SJCRH30 (cell line): Measurements from ENCODE around the gene RBPJL. TPM values are rescaled to one million over a fixed set of nuclear protein-coding genes. Genes with fewer than 3 reads are reported as not detected.
A peak's percentile ranks its signal among the peaks of the same experiment; 100 is the strongest.

Experiments used
- DNase-seq, 2 experiments: peaks; one replicate each; pipeline ENCODE4 v3.0.0-alpha.2; 2015 to 2020
- H3K27ac ChIP-seq: fragments of 250-450 bp; sonication (Bioruptor Pico); 2 replicates; pipeline ENCODE4 v1.5.1; 2020; ENCODE audit warnings: mild to moderate bottlenecking, moderate library complexity
- H3K27me3 ChIP-seq: fragments of 250-450 bp; sonication (Bioruptor Pico); 2 replicates; pipeline ENCODE4 v1.5.1; 2020; ENCODE audit warnings: mild to moderate bottlenecking, moderate library complexity
- H3K36me3 ChIP-seq: fragments of 250-450 bp; sonication (Bioruptor Pico); 2 replicates; pipeline ENCODE4 v1.5.1; 2020; ENCODE audit warnings: mild to moderate bottlenecking, moderate library complexity
- H3K4me1 ChIP-seq: fragments of 250-450 bp; sonication (Bioruptor Pico); 2 replicates; pipeline ENCODE4 v1.5.1; 2020; ENCODE audit warnings: mild to moderate bottlenecking, moderate library complexity
- H3K4me3 ChIP-seq: fragments of 250-450 bp; sonication (Bioruptor Pico); 2 replicates; pipeline ENCODE4 v1.5.1; 2020; ENCODE audit warnings: mild to moderate bottlenecking, moderate library complexity
- H3K9me3 ChIP-seq: fragments of 250-450 bp; sonication (Bioruptor Pico); replicated peaks from 2 replicates; pipeline ENCODE4 v1.5.1; 2020; ENCODE audit warnings: mild to moderate bottlenecking, moderate library complexity
- total RNA-seq: library from RNA; depleted of rRNA; stranded (reverse); fragments of >200 nt; shearing (Covaris generic); gene quantifications from 2 replicates; pipeline ENCODE4 v1.2.3, GENCODE V29; 2014

Gene RBPJL
- total RNA-seq, 1 experiment from 2014 or later: not detected

GRCh38 chr20:45339799-45340198 lies 33.2 kb downstream of the RBPJL start:
- H3K4me3 ChIP-seq: no peak overlapping the region
- H3K9me3 ChIP-seq: no peaks in the 10 kb centered on the region
- no peaks in the 10 kb centered on the region for H3K36me3 ChIP-seq
- no peak overlapping the region for H3K27ac ChIP-seq
- peaks cover 53% of the 10 kb centered on the region for H3K4me1 ChIP-seq
- no peak for DNase-seq
- no peaks in the 10 kb centered on the region for H3K27me3 ChIP-seq

DNA sequence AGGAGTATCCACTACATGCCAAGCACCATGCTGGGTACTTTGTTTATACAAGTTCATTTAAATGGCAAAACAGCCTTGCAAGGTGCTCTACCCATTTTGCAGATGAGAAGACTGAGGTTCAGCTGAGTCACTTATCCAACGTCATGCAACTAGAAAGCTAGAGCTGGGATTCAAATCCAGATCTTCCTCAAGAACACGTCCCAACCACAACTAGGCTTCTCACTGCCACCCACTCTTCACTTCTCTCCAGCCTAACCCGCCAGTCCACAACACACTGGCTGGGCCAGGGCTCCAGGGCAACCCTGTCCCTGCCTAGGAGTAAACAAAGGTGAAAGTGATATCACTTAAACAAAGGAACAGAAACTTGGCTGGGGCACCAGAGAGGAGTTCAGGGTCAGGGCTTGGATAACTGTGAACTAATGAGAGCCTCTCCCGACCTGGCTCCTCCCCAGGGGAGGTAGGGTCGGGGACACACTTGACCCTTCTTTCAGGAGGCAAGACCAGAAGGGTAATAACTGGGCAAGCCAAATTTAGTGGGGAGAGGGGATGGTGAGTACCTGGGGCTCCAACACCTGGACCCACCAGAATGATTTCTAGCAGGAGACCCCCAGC lies 33.7 kb downstream of the RBPJL start:
- H3K27me3 ChIP-seq: no peaks in the 10 kb centered on the region
- no peak for DNase-seq
- no peaks in the 10 kb centered on the region for H3K9me3 ChIP-seq
- no peak overlapping the region for H3K27ac ChIP-seq
- no peak overlapping the region for H3K4me3 ChIP-seq
- H3K4me1 ChIP-seq: peaks cover 58% of the 10 kb centered on the region
- 0 out of 2 replicates have a peak, but pooled peaks cover 2% of the 10 kb centered on the region for H3K36me3 ChIP-seq

GRCh38 chr20:45340951-45341350 lies 34.3 kb downstream of the RBPJL start:
- DNase-seq: no peak
- H3K36me3 ChIP-seq: 0 out of 2 replicates have a peak, but pooled peaks cover 2% of the 10 kb centered on the region
- H3K4me3 ChIP-seq: no peak overlapping the region
- no peaks in the 10 kb centered on the region for H3K9me3 ChIP-seq
- H3K4me1 ChIP-seq: peaks cover 64% of the 10 kb centered on the region
- no peak overlapping the region for H3K27ac ChIP-seq
- no peaks in the 10 kb centered on the region for H3K27me3 ChIP-seq

DNA sequence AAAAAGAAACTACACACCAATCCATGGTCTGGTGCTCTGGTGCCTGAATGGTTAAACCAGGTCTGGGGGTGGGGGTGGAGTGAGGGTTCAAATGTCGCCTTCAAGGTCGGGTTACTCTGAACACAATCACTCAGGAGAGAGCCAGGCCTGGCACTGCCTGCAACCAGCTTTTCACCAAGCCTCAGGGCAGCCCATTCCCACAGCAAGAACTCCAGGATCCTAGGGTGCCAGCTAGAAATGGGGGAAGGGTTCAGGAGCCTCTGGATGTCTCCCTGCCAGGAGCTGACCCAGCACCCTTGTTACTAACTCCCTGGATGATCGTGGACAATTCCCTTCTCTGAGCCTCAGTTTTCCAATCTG lies 34.9 kb downstream of the RBPJL start:
- no peaks in the 10 kb centered on the region for H3K9me3 ChIP-seq
- H3K27ac ChIP-seq: peak overlapping the region; percentile 13; the same call in 1 of the 2 replicates
- no peak for DNase-seq
- peaks cover 70% of the 10 kb centered on the region for H3K4me1 ChIP-seq
- H3K36me3 ChIP-seq: 0 out of 2 replicates have a peak, but pooled peaks cover 2% of the 10 kb centered on the region
- no peak overlapping the region for H3K4me3 ChIP-seq
- no peaks in the 10 kb centered on the region for H3K27me3 ChIP-seq

DNA sequence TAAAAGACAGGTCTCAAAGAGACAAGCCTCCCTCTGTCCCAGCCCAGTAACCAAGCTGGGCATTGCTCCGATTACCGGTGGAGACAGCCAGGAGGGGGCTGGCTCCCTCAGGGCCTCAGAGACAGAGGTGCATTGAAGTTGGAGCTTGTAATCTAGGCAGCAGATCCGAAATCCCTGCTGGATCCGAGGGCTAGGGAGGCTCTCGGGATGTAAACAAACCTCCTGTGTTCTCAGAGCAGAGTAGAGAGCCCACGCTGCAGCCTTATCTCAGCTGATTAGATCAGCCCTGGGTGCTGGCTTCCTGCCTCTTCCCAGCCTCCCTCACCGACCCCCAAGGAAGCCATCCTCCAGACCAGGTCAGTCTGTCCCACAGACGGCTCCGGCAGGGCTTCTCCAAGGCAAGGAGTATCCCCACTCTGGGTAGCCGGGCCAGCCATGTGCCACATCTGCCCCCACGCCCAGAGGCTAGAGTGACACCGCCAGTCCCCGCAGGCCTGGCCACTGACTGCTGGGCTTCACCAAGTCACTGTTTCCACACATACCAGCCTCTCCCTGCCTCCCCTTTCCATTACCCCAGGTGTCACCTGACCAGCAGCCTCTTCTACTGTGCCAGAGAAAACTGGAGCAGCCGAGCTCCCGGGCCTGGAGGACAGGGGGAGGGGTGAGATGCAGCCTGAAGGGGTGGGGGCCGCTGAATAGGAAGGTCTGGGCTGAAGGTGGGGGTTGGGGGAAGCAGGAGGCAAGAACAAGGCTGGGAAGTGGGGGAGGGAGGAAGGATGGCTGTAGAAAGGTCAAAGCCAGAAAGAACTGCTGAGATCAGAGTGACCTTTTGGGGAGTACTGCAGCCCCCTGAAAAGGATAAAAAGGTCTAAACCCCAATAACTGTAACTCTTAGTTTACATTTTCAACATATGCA lies 35.6 kb downstream of the RBPJL start:
- Histone ChIP-seq H3K4me1 (peaks cover 73% of the 10 kb centered on the region), H3K9me3 (no peaks in the 10 kb centered on the region), H3K27ac (peak overlapping the region; percentile 13; the same call in 1 of the 2 replicates), H3K27me3 (no peaks in the 10 kb centered on the region), H3K36me3 (0 out of 2 replicates have a peak, but pooled peaks cover 2% of the 10 kb centered on the region), H3K4me3 (0 out of 2 replicates have a peak overlapping the region, but pooled peaks have one; percentile 6)
- peak; percentile 55 to 75 for DNase-seq

DNA sequence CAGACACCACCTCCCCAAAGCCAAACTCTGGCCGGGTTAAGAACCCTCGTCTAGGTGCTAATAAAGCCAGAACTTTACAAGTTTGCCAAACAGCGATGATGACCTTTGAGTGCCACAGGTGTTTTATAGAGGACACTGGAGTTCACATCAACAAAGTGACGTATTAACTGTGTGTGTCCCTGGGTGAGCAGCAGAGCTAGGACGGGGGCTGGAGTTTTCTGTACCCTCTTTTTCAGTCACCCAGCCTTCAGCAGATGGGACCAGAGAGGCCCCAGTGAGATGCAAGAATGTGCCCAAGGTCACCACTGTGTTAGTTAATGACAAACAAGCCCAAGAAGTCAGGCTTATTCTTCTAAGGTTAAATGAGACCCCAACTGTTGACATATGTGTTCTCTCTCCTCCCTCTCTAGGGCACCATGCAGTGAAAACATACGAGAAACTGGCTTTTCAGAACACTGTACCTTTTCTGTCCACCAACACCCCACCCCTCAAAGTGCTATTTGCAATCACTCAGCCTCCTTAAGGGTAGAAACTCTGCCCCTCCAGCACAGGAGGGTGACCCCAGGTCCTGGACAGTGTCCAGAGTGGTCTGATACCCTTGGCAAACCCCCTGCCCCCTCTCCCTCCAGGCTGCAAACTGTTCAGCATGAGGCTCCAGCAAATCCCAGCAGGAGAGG lies 36.4 kb downstream of the RBPJL start:
- 0 out of 2 replicates have a peak, but pooled peaks cover 2% of the 10 kb centered on the region for H3K36me3 ChIP-seq
- no peak for DNase-seq
- no peak overlapping the region for H3K4me3 ChIP-seq
- peaks cover 65% of the 10 kb centered on the region for H3K4me1 ChIP-seq
- H3K9me3 ChIP-seq: no peaks in the 10 kb centered on the region
- H3K27me3 ChIP-seq: no peaks in the 10 kb centered on the region
- no peak overlapping the region for H3K27ac ChIP-seq

GRCh38 chr20:45343532-45344167 lies 37.0 kb downstream of the RBPJL start:
- peaks cover 61% of the 10 kb centered on the region for H3K4me1 ChIP-seq
- 0 out of 2 replicates have a peak, but pooled peaks cover 2% of the 10 kb centered on the region for H3K36me3 ChIP-seq
- H3K4me3 ChIP-seq: no peak overlapping the region
- H3K27ac ChIP-seq: no peak overlapping the region
- H3K9me3 ChIP-seq: no peaks in the 10 kb centered on the region
- no peak for DNase-seq
- no peaks in the 10 kb centered on the region for H3K27me3 ChIP-seq

- Histone ChIP-seq H3K9me3 (no peaks in the 10 kb centered on the region), H3K27ac (no peak overlapping the region), H3K27me3 (no peaks in the 10 kb centered on the region), H3K4me3 (no peak overlapping the region), H3K36me3 (0 out of 2 replicates have a peak, but pooled peaks cover 2% of the 10 kb centered on the region), H3K4me1 (peaks cover 58% of the 10 kb centered on the region)
- no peak for DNase-seq
Measured at GRCh38 chr20:45344168-45344860, 37.7 kb downstream of the RBPJL start.

GRCh38 chr20:45345104-45345936 lies 38.7 kb downstream of the RBPJL start:
- Histone ChIP-seq H3K27ac (peak overlapping the region; percentile 0; the same call in 1 of the 2 replicates), H3K9me3 (no peaks in the 10 kb centered on the region), H3K4me1 (peaks cover 57% of the 10 kb centered on the region), H3K27me3 (no peaks in the 10 kb centered on the region), H3K4me3 (no peak overlapping the region), H3K36me3 (0 out of 2 replicates have a peak, but pooled peaks cover 2% of the 10 kb centered on the region)
- DNase-seq: no peak

DNA sequence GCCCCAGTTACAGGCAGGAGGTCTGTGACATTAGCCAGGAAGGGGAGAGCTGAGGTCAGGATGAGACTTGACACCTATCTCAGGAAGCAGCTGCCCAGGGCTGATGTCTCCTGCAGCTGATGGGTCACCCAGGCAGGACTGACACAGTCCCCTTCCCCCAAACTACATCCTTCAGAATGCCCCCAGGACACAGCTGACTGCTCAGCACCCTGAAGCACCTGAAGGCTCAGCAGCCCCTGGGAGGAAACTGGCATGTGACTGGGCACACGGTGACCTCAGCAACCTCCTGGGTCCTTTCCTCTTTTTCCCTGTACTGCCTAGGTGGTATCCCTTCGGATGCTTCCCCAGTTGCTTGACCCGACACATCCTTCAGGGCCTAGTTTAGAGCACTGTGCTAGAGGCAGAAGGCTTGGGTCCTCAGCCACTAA lies 39.7 kb downstream of the RBPJL start:
- peak in 1 of 2 experiments; percentile 53 for DNase-seq
- Histone ChIP-seq H3K27ac (no peak overlapping the region; the same call in 1 of the 2 replicates), H3K9me3 (no peaks in the 10 kb centered on the region), H3K4me1 (peaks cover 56% of the 10 kb centered on the region), H3K27me3 (no peaks in the 10 kb centered on the region), H3K36me3 (0 out of 2 replicates have a peak, but pooled peaks cover 2% of the 10 kb centered on the region), H3K4me3 (no peak overlapping the region)

GRCh38 chr20:45346851-45347250 lies 40.2 kb downstream of the RBPJL start:
- no peaks in the 10 kb centered on the region for H3K9me3 ChIP-seq
- no peaks in the 10 kb centered on the region for H3K27me3 ChIP-seq
- H3K36me3 ChIP-seq: 0 out of 2 replicates have a peak, but pooled peaks cover 2% of the 10 kb centered on the region
- no peak overlapping the region for H3K27ac ChIP-seq
- peaks cover 50% of the 10 kb centered on the region for H3K4me1 ChIP-seq
- no peak for DNase-seq
- H3K4me3 ChIP-seq: peak overlapping the region; percentile 90

- Histone ChIP-seq H3K4me1 (peaks cover 45% of the 10 kb centered on the region), H3K9me3 (no peaks in the 10 kb centered on the region), H3K27ac (peak overlapping the region; percentile 68), H3K27me3 (no peaks in the 10 kb centered on the region), H3K36me3 (0 out of 2 replicates have a peak, but pooled peaks cover 2% of the 10 kb centered on the region), H3K4me3 (peak overlapping the region; percentile 90)
- no peak for DNase-seq
Measured at GRCh38 chr20:45347297-45347935, 40.8 kb downstream of the RBPJL start.
